Adrenal gland (tissue), 12 donors: ENCODE measurements around the gene SLC15A4. TPM values are rescaled to one million over a fixed set of nuclear protein-coding genes. Genes with fewer than 3 reads are reported as not detected.

ENCODE experiments used
- DNase-seq, 7 donors: peaks; one replicate each; pipeline ENCODE4 v3.0.0-alpha.2; 2019 to 2020
- H3K27ac ChIP-seq, 5 donors: fragments of 200-600 bp; sonication (generic) in 4 of 5; 1 replicate in 3 of 5; 2 replicates in 2 of 5; pipeline versions ENCODE4 v1.5.1 to v1.8.0; 2016 to 2020; ENCODE audit warnings: mild to moderate bottlenecking in 1 of 5
- H3K27me3 ChIP-seq: fragments of 200-600 bp; 2 replicates; pipeline ENCODE4 v1.8.0; 2021
- H3K36me3 ChIP-seq, 2 donors: fragments of 200-600 bp; replicated peaks in 1 of 2; 1 replicate in 1 of 2; 2 replicates in 1 of 2; pipeline versions ENCODE4 v1.5.1 to v1.8.0; 2018 to 2022
- H3K4me1 ChIP-seq, 2 donors: fragments of 200-600 bp; replicated peaks in 1 of 2; 1 replicate in 1 of 2; 2 replicates in 1 of 2; pipeline versions ENCODE4 v1.5.1 to v1.8.0; 2018 to 2021
- H3K4me3 ChIP-seq, 4 donors: fragments of 200-600 bp; sonication (generic) in 3 of 4; one replicate each; pipeline ENCODE4 v1.5.1; 2016 to 2018
- H3K9me3 ChIP-seq, 3 donors: fragments of 200-600 bp; sonication (generic) in 1 of 3; replicated peaks in 1 of 3; 1 replicate in 2 of 3; 2 replicates in 1 of 3; pipeline versions ENCODE4 v1.5.1 to v1.8.0; 2016 to 2021
- POLR2A ChIP-seq, 2 donors: fragments of 450-650 bp; IDR thresholded peaks; one replicate each; pipeline ENCODE4 v1.6.1; 2017; ENCODE audit warnings: antibody characterized with exemption in 2 of 2, mild to moderate bottlenecking in 2 of 2, moderate library complexity in 1 of 2
- WGBS, 4 donors: extraction: QIAGEN DNeasy Blood & Tissue Kit in 2 of 4; methylation state at CpG; one replicate each; pipeline versions ENCODE4 v1.1.5 to v1.1.7; 2013 to 2017; 5-methylcytosine and 5-hydroxymethylcytosine counted together
- intact Hi-C, 2 donors: fragments of 100-400 bp; cut with DNase I; formaldehyde crosslinking; loops; one replicate each; pipeline versions ENCODE4 v1.14.1 to v1.15.0; 2022 to 2023
- polyA plus RNA-seq, 3 donors: library from polyadenylated mRNA; stranded (reverse); fragments of 200-250 nt in 2 of 3; fragments of 350-450 nt in 1 of 3; fragmentation: Illumina TruSeq in 1 of 3; extraction: RNeasy Lipid Tissue Mini Kit (QIAGEN cat#74804) in 1 of 3; gene quantifications; one replicate each; pipeline ENCODE4 v1.2.3, GENCODE V29; 2013 to 2014
- total RNA-seq, 9 donors: library from RNA; depleted of rRNA in 4 of 9; stranded (reverse); fragments of >200 nt in 4 of 9; fragments of 120-200 nt in 1 of 9; fragmentation: NEBNext Ultra II Directional in 1 of 9; extraction: Animal tissue kit (Norgen Biotek cat#: 25700) in 1 of 9; gene quantifications; one replicate each; pipeline versions ENCODE4 v1.1.0 to v1.2.4, GENCODE V29; 2013 to 2023
- TF ChIP-seq, protein P1 (sequence below), 6 experiments: fragments of 450-650 bp in 4 of 6; fragments of 200-600 bp in 2 of 6; sonication (generic) in 1 of 6; IDR thresholded peaks; 1 replicate in 5 of 6; 2 replicates in 1 of 6; pipeline versions ENCODE4 v1.5.1 to v1.8.0; 2016 to 2021; ENCODE audit warnings: antibody characterized with exemption in 6 of 6, mild to moderate bottlenecking in 2 of 6, moderate library complexity in 1 of 6
- donor health status: healthy with polysubstance abuse.
- donor health status: Bipolar disorder and iron deficiency.
- donor health status: DM: yes; HTN: yes; CAD: no.
- donor health status: DM: no; HTN: no; CAD: no.
- donor health status: DM: no; HTN: no; CAD: no.
- donor health status: DM: yes; HTN: yes; CAD: no.

Gene SLC15A4
- total and polyA plus RNA-seq, 12 donors, result 7.1 to 31.5 (median 16.5) TPM

DNA sequence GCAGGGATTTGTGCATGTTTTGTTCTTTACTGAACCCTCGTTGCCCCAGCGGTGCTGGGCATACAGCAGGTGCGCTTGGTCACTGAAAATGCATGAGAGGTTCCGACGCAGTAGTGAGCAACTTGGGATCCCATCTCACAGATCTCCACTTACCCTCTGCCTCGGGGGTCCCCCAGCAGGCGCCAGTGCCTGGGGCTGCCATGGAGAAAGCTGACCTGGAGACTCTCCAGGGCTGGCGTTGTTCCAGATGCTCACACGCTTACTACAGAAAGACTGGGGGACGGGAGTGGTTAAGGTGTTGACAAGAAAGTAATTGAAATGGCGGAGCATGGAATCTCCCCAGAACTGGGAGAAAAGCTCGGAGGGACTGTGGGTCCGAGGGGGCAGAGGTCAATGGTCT, 43.7 kb upstream of the SLC15A4 start:
- DNase-seq, result no peak
- H3K9me3 ChIP-seq, result no peaks in the 10 kb centered on the region
- H3K4me3 ChIP-seq, result no peak overlapping the region
- no peaks in the 10 kb centered on the region for H3K36me3 ChIP-seq
- 75 to 81% (median 80%) methylated on average over 13 of the region's 13 CpGs for WGBS, 4 donors
- no peaks in the 10 kb centered on the region for H3K4me1 ChIP-seq
- no peak overlapping the region for H3K27ac ChIP-seq
- TF ChIP-seq POLR2A (IDR thresholded peaks at IDR 0.05), result no peak
- TF ChIP-seq, protein P1, sequence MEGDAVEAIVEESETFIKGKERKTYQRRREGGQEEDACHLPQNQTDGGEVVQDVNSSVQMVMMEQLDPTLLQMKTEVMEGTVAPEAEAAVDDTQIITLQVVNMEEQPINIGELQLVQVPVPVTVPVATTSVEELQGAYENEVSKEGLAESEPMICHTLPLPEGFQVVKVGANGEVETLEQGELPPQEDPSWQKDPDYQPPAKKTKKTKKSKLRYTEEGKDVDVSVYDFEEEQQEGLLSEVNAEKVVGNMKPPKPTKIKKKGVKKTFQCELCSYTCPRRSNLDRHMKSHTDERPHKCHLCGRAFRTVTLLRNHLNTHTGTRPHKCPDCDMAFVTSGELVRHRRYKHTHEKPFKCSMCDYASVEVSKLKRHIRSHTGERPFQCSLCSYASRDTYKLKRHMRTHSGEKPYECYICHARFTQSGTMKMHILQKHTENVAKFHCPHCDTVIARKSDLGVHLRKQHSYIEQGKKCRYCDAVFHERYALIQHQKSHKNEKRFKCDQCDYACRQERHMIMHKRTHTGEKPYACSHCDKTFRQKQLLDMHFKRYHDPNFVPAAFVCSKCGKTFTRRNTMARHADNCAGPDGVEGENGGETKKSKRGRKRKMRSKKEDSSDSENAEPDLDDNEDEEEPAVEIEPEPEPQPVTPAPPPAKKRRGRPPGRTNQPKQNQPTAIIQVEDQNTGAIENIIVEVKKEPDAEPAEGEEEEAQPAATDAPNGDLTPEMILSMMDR (IDR thresholded peaks at IDR 0.05), result no peak
- H3K27me3 ChIP-seq, result no peaks in the 10 kb centered on the region
- intact Hi-C loops, result no loop called here

DNA sequence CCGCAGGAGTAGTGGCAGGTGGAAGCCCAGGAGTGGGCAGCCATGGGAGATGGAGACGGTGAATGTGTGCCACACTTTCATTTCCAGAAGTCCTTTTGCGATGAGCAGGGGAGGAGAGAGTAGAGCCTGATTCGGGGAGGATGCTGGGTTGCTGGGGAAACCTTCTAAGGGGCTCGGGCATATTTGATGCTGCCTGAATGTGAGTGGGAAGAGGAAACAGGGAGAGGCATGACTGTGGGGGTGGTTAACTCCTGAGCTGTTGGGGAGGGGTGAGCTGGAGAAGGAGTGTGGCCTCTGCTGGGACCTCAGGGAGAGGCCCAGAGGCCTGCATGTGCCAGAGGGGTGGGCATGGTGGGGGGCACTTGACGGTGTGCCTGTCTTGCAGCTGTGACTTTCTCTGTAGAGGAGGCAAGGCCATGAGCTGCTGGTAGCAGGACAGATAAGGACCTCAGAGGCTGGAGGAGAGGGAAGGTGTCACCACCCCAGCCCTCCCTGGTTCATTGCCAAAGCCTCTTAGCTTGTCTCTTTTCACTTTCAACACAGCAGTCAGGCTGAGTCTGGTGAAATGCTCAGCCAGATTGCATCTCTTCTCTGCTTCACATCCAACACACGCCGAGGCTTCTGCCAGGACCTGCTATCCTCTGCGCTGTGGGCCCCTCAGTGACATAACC, 40.9 kb upstream of the SLC15A4 start:
- no peaks in the 10 kb centered on the region for H3K4me1 ChIP-seq
- no peaks in the 10 kb centered on the region for H3K27me3 ChIP-seq
- no peaks in the 10 kb centered on the region for H3K36me3 ChIP-seq
- no peak overlapping the region for H3K4me3 ChIP-seq
- TF ChIP-seq, protein P1 (IDR thresholded peaks at IDR 0.05), result no peak
- no peak for TF ChIP-seq POLR2A (IDR thresholded peaks at IDR 0.05)
- H3K27ac ChIP-seq, result no peak overlapping the region
- no peak for DNase-seq
- no peaks in the 10 kb centered on the region for H3K9me3 ChIP-seq
- 74 to 84% (median 79%) methylated on average over 8 to 9 of the region's 9 CpGs for whole genome bisulfite sequencing, 4 donors
- intact Hi-C loops, result no loop called here

DNA sequence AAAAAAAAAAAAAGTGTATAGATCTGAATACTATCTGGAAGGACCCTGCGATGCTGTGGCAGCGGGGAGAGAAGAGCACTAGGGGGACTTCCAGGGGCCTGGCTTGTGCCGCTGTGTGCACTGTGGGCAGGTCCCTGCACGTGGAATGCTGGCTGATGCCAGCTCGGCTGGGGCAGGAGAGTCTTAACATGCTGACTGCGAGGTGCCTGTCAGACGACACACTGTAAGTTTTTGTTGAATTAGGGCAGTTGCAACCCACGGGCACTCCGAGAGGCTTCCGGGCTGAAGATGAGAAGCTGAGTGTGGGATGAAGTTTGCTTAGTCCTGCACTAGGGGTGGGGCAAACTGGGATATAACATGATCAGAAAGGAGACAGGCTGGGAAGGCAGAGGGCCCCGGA, 40.2 kb upstream of the SLC15A4 start:
- intact Hi-C loops, result no loop called here
- H3K27ac ChIP-seq, result no peak overlapping the region
- DNase-seq, result no peak
- no peaks in the 10 kb centered on the region for H3K27me3 ChIP-seq
- 62 to 81% (median 79%) methylated on average over 11 of the region's 11 CpGs for WGBS, 4 donors
- H3K9me3 ChIP-seq, result no peaks in the 10 kb centered on the region
- no peaks in the 10 kb centered on the region for H3K36me3 ChIP-seq
- TF ChIP-seq POLR2A (IDR thresholded peaks at IDR 0.05), result no peak
- TF ChIP-seq, protein P1 (IDR thresholded peaks at IDR 0.05), result no peak
- H3K4me1 ChIP-seq, result no peaks in the 10 kb centered on the region
- H3K4me3 ChIP-seq, result no peak overlapping the region

DNA sequence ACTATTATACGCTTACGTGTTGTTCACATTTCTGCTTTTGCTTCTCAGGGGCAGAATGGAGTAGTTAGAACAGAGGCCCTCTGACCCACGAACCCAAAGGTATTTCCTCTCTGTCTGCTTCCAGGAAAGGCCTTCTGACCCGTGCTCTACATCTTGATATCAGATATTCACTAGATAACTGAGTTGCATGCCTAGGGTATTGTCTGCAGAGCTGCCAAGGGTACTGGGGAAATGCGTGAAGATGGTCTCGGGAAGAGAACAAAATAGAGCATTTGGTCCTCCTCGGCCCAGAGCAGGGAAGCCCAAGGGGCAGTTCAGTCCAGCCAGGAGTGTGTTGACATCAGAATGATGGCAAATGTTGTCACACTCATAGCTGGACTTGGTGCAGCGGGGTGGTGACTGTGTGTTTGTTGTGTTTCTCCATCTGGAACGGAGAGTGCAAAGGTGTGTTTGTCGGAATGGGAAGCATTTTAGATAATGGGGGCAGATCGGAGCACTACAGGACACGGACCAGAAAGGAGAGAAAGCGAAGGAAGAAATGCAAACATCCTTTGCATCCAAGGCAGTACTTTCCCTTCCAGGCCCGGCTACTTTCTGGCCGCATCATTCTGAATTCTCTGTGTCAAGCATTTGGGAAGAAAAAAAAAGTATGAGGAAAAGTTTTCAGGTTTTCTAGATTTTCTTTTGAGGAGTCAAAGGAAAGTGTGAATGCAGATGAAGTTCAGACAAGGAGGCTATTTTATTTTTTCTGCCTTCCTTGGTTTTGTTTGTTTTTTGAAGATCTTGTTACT, 37.7 kb upstream of the SLC15A4 start:
- intact Hi-C loops, result no loop called here
- H3K27ac ChIP-seq, result no peak overlapping the region
- no peaks in the 10 kb centered on the region for H3K4me1 ChIP-seq
- H3K9me3 ChIP-seq, result no peaks in the 10 kb centered on the region
- H3K36me3 ChIP-seq, result no peaks in the 10 kb centered on the region
- 61 to 73% (median 67%) methylated on average over 12 to 15 of the region's 15 CpGs for WGBS, 4 donors
- no peak for DNase-seq
- H3K4me3 ChIP-seq, result no peak overlapping the region
- H3K27me3 ChIP-seq, result no peaks in the 10 kb centered on the region
- TF ChIP-seq, protein P1 (IDR thresholded peaks at IDR 0.05), result no peak
- TF ChIP-seq POLR2A (IDR thresholded peaks at IDR 0.05), result no peak
